ENCODE measurements around the gene VTI1B.

- TF ChIP-seq EP300 (IDR thresholded peaks at IDR 0.05) (no peak), JUNB (IDR thresholded peaks at IDR 0.05) (no peak), CTCF (IDR thresholded peaks at IDR 0.05) (no peak), RAD21 (conservative IDR thresholded peaks at IDR 0.05 in 1 of 2, IDR thresholded peaks at IDR 0.05 in 1 of 2) (no peak)
These were observed 5.7 kb upstream of the VTI1B start for GRCh38 chr14:67680121-67680602.

Data from A549 (cell line).